HEK293T (cell line): ENCODE data around the gene PDE6G.

Experiments
- FOXK2 ChIP-seq: fragments of 450-650 bp; IDR thresholded peaks from 2 replicates; pipeline ENCODE4 v1.6.1; 2016; ENCODE audit warnings: mild to moderate bottlenecking
- TARDBP ChIP-seq: fragments of 450-650 bp; IDR thresholded peaks from 2 replicates; pipeline ENCODE4 v1.6.1; 2016
- ZNF384 ChIP-seq: fragments of 450-650 bp; IDR thresholded peaks from 2 replicates; pipeline ENCODE4 v1.6.1; 2016

GRCh38 chr17:81690066-81690465 lies 33.7 kb upstream of the PDE6G start:
- TF ChIP-seq ZNF384 = no peak
- no peak for TF ChIP-seq FOXK2
- no peak for TF ChIP-seq TARDBP
